Kidney epithelial cell (primary cell): ENCODE measurements around the gene GRAMD2B. TPM values are rescaled to one million over a fixed set of nuclear protein-coding genes. Genes with fewer than 3 reads are reported as not detected.

Source experiments
- DNase-seq: peaks from one replicate; pipeline ENCODE4 v3.0.0-alpha.2; 2010; ENCODE audit warnings: low read depth
- H3K27me3 ChIP-seq: 2 replicates; pipeline ENCODE4 v1.6.0; 2011; ENCODE audit warnings: low read length; ENCODE audit not compliant: control insufficient read depth, insufficient read depth
- H3K36me3 ChIP-seq: 2 replicates; pipeline ENCODE4 v1.5.1; 2011; ENCODE audit warnings: low read length; ENCODE audit not compliant: control insufficient read depth, insufficient read depth
- H3K4me3 ChIP-seq: 2 replicates; pipeline ENCODE4 v1.5.1; 2011; ENCODE audit warnings: low read depth, mild to moderate bottlenecking, control low read depth, low read length
- total RNA-seq: library from RNA; depleted of rRNA; stranded (reverse); fragments of >200 nt; gene quantifications from 2 replicates; pipeline ENCODE4 v1.2.3, GENCODE V29; 2015
- TF ChIP-seq, protein P1 (sequence below): IDR thresholded peaks from 2 replicates; pipeline ENCODE4 v1.5.1; 2011; ENCODE audit warnings: mild to moderate bottlenecking, moderate library complexity, low read length, control low read depth, inconsistent platforms; ENCODE audit not compliant: insufficient read depth, poor library complexity, severe bottlenecking

Gene GRAMD2B
- total RNA-seq, 1 donor from 2014 or later = 36.9 TPM

GRCh38 chr5:126499278-126499677, 76.1 kb downstream of the GRAMD2B start:
- no peaks in the 10 kb centered on the region for H3K36me3 ChIP-seq
- H3K4me3 ChIP-seq = no peak overlapping the region
- no peaks in the 10 kb centered on the region for H3K27me3 ChIP-seq
- TF ChIP-seq, protein P1, sequence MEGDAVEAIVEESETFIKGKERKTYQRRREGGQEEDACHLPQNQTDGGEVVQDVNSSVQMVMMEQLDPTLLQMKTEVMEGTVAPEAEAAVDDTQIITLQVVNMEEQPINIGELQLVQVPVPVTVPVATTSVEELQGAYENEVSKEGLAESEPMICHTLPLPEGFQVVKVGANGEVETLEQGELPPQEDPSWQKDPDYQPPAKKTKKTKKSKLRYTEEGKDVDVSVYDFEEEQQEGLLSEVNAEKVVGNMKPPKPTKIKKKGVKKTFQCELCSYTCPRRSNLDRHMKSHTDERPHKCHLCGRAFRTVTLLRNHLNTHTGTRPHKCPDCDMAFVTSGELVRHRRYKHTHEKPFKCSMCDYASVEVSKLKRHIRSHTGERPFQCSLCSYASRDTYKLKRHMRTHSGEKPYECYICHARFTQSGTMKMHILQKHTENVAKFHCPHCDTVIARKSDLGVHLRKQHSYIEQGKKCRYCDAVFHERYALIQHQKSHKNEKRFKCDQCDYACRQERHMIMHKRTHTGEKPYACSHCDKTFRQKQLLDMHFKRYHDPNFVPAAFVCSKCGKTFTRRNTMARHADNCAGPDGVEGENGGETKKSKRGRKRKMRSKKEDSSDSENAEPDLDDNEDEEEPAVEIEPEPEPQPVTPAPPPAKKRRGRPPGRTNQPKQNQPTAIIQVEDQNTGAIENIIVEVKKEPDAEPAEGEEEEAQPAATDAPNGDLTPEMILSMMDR = no peak
- DNase-seq = no peak

DNA sequence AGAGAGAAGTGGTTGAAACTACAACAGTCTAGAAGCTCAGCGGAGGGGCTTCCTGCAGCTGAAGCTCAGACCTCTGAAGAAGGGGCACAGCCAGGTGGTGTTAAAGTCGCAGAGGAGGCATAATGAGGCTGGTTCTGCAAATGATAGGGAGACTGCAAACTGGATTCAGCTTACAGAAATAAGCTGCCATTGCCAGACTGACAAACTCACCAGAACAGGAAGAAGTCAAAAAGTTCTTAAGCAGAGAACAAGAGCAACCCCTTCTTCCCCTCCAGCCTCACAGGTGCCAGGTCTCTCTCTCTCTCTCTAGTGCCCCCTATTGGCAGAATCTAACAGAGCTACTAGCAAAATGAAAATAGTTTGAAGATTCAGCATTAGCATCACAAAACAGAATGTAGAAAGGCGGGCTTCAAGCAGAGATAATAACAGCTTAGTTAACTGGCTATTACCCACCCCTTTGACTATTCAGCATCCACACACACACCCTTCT, 76.7 kb downstream of the GRAMD2B start:
- TF ChIP-seq, protein P1 = peak; percentile 56

GRCh38 chr5:126501448-126501847, 78.2 kb downstream of the GRAMD2B start:
- no peak overlapping the region for H3K4me3 ChIP-seq
- no peaks in the 10 kb centered on the region for H3K27me3 ChIP-seq
- no peaks in the 10 kb centered on the region for H3K36me3 ChIP-seq
- TF ChIP-seq, protein P1 = no peak
- no peak for DNase-seq

More for the DNA sequence above, 76.7 kb downstream of the GRAMD2B start:
- no peak for DNase-seq
- Histone ChIP-seq H3K27me3 (no peaks in the 10 kb centered on the region), H3K4me3 (no peak overlapping the region), H3K36me3 (no peaks in the 10 kb centered on the region)

DNA sequence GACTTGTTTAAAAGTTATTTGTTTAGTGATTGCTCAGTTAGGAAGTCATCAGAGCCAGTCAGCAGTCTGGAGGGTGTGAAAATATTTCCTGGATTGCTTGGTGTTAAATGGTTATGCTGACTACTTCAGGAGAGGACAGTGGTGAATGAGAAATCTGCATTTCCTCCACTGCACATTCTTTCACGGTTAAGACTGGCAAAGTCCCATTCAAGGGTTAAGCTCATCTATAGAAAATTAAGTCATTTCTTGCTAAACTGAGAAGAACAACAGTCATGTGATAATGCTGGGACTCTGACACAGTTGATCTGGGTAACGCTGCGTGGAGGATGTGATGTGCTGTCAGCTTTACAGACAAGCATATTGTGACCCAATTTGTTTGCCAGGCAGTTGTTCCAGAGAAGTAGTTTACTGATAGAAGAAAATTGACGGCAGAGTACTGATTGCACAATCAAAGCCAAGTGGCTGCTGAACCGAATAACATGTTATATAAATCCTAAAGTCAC, 80.4 kb downstream of the GRAMD2B start:
- DNase-seq = no peak
- Histone ChIP-seq H3K4me3 (no peak overlapping the region), H3K36me3 (no peaks in the 10 kb centered on the region), H3K27me3 (no peaks in the 10 kb centered on the region)
- TF ChIP-seq, protein P1 = no peak

DNA sequence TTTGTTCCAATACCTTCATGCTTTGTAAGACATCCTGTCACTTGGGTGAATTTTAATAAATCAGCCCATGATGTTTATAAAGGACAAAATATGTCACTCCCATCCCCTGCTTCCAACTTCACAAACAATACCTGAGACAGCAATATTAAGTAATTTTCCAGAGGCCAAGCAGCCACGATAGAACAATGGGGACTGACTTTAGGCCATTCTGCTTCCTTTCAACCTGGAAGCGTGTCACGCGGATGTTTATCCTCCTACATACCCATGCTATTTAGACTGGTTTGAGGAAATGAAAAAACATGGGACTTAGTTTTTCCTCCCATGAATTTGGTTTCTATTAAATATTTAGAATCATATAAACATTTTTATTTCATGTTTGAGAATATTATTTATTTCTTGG, 82.9 kb downstream of the GRAMD2B start:
- TF ChIP-seq, protein P1 = no peak
- Histone ChIP-seq H3K36me3 (no peaks in the 10 kb centered on the region), H3K4me3 (no peak overlapping the region), H3K27me3 (no peaks in the 10 kb centered on the region)
- DNase-seq = no peak
